Measurements from ENCODE around the gene AAK1.

The AAK1 gene

DNA sequence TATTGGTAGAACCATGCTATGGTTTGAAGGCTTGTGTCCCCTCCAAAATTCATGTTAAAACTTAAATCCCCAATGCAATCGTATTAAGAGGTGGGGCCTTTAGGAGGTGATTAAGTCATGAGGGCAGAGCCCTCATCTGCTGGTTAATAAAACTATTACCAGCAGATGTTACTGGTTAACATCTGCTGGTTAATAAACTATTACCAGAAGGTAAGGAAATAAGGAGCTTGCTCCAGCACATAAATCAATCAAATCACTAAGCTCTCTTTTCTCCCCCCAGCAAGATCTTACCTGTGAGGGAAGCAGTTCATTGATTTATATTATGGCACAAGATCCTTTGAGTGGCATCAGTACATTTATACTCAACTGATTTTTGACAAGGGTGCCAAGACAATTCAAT lies 96.9 kb downstream of the AAK1 start:
- in situ Hi-C loops (cut with MboI; ENCODE audit: low sequenced_read_pairs): no loop called here

DNA sequence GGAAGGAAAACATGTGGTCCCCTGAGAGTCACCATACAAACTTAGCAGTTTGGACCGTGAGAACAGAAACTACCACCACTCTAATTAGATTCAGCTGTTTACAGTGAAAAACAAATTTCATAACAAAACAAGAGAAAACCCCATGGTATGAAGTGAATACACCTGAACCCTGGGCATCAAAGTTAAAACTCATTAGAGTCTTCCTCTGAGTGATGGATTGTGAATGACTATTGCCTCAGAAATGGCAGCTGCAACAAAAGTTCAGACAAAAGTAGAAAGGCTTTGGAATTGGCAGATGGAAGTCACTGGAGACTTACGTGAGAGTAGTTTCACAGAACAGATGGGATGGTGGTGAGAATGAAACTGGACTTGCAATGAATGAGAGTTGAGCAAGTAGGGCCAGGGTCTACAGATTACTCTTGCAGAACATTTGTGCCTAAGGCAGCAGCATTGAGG lies 98.0 kb downstream of the AAK1 start:
- in situ Hi-C loops (cut with MboI; ENCODE audit: low sequenced_read_pairs): no loop called here

DNA sequence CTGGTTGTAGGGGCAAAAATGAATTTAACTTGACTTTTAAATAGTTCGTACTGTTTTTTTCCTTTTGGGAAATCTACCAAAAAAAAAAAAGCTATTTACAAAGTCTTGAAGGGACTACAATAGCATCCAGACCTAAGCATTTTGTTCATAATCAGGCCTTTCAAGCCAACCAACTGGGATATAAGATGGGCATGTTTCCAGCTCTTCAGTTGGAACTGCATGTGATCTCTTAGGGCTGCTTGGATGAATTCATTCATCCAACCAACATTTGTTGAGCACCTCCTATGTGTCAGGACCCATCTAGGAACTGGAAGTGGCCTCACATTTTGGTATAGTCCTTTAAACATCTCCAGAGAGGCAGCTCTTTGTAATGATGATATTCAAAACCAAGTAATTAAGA lies 98.6 kb downstream of the AAK1 start:
- in situ Hi-C loops (cut with MboI; ENCODE audit: low sequenced_read_pairs): no loop called here

DNA sequence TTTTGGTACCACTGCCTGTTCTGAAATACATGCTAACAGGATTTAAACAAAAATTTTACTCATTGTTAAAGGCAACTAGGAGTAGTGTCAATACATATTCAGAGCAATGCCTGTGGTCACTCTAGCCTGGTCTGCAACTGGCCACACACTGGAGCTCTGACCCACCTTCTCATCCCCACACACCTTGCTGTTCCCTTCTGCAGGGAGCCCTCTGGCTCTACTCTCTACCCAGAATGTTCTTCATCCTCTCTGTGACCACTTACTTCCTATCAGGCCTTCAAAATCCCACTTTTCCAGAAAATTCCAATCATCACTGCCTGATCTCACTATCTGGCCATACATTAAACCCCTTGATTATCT lies 104.0 kb downstream of the AAK1 start:
- in situ Hi-C loops (cut with MboI; ENCODE audit: low sequenced_read_pairs): no loop called here

DNA sequence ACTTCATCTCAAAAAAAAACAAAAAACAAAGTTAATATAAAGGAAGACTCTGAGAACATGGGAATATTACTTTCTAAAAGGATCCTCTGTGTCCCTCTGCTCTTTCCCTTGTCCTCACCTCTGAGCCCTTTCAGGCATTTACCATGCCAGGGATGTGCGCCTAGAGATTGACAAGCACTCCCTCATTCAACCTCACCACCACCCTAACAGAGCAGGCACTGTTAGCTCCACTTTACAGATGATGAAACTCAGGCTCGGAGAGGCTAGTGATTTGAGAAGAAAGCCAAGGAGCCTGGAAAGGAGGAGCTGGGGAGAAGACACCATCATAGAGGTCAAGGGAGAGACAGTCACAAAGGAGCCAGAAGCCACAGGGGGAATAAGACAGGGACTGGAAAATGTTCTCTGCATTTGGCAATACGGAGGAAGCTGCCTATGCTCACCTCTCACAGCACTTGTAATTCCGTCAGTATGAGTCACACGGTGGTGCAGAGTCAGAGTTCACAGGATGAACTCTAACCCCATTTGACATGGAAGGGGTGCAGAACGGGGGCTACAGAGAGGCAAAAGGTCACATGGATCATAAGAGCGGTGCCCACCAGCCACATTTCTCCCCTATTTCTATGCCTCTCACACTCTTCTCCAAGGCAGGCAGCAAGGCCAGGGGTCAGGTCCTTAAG lies 104.5 kb downstream of the AAK1 start:
- in situ Hi-C loops (cut with MboI; ENCODE audit: low sequenced_read_pairs): no loop called here

DNA sequence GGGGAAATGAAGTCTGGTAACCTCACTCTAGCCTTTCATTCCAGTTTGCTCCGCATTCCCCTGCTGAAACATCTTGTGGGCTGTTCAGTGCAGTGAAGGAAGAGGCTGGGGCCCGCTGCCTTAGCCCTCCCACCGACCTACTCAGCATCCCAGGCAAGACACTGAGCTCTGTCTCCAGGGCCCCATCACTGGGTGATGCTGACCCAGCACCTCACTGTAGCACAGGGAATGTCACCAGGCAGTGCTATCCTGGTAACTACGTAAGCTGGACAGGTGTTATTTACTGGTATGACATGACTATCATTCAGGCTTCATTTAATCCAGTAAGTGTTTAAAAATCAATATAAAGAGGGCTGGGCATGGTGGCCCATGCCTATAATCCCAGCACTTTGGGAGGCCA lies 105.3 kb downstream of the AAK1 start:
- in situ Hi-C loops (cut with MboI; ENCODE audit: low sequenced_read_pairs): no loop called here

DNA sequence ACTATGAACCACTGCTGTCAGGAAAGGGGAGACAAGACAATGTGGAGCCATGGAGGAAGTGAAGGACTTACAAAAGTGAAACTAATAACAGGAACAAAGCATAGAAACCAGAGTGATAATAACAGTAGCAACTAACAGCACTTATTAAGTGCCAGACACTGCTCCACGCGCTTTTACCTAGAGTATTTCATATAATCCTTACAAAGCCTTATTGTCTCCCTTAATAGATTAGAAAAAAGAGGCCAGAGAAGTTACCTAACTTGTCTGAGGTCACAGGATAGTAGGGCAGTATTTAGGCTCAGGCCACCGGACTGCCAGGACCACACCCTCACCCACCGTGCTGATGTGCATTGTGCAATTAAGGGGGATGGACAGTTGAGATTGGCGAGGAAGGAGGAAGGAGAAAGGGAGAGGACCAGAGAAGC lies 107.7 kb downstream of the AAK1 start:
- in situ Hi-C loops (cut with MboI; ENCODE audit: low sequenced_read_pairs): no loop called here

DNA sequence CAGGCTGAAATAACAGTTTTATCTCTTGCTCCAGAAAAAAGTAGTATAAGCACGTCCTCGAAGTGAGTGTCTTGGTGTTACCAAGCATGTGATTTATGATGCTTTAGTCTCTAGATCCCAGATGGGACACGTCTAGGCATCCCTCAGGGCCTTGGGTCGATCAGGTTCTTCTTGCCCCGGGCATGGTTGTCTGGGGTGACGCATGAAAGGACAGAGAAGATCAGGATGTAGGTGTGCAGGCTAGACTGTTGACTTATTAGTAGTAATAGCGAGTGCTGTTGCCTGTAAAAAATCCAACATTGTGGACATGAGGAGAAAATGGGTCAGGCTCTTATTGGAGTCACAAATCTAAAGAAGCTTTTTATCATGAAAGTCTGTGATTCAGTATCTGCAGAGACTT lies 112.4 kb downstream of the AAK1 start:
- in situ Hi-C loops (cut with MboI; ENCODE audit: low sequenced_read_pairs): no loop called here

DNA sequence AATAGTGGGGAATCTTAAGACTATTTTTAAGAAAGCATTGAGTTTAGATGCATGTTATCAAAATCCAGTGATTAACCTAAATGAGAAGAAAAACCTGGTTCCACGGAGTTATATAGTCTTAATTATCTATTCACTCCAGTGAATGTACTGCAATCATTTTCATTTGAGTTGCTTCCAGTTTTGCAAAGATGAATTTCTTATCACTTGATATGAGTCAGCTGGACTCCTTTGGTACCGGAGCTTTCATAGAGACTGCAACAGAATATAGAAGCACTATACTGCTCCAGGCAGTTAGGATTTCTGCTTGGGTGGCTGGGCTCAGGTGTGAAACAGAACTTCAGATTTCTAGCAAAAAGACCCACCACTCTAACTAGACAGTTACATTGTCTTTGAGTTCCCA lies 114.1 kb downstream of the AAK1 start:
- in situ Hi-C loops (cut with MboI; ENCODE audit: low sequenced_read_pairs): no loop called here

DNA sequence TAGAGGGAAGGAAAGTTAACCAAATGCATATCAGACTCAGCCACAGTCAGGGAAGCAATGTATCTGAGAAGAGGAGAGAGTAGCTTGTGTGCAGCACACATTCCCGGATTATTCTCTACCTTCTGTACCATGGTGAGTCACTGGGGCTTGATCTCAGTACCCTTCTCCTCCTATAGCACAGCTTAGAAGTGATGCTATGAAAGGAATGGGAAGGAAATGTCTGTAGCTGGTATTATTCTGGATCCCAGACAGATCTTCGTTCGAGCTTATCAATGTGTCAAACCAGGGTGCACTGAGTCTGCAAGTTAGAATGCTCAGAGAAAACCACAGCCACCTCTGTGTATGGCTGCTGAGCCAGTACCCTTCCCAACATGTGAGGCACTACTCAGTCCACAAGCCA lies 118.3 kb downstream of the AAK1 start:
- in situ Hi-C loops (cut with MboI; ENCODE audit: low sequenced_read_pairs): no loop called here

DNA sequence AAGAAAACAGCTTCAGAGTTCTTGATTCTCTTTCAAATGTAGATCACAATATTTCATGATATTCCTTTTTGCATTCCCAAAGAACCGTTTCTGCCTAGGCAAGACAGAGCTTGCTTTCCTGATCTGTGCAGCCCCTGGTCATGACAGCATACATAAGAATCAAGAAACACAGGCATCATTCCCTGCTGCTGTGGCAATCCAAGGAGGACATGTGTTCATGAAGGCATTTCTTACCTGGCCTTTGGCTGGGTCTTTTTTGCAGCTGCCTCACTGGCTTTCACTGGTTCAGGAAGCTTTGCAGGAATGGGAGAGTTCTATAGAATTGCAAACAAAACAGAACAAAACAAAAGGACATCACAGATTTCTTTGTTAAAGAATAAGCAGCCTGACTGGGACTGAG lies 118.7 kb downstream of the AAK1 start:
- in situ Hi-C loops (cut with MboI; ENCODE audit: low sequenced_read_pairs): no loop called here

DNA sequence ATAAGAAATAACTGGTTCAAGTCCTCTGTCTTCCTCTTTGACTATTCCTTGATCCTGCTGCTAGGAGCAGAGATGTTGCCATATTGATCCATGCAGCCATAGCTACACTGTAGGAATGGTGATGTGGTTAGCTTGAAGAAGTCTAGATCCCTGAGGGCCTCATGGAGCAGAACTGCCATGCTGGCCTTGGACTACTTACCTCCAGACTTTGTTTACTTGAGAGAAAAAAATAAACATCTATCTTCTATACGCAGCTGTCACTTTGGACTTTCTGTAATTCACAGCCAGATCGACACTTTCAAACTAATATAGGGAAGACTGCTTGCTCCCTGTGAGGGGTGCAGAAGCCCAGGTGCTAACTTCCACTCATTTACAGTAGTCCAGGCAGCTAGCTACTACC lies 121.8 kb downstream of the AAK1 start:
- in situ Hi-C loops (cut with MboI; ENCODE audit: low sequenced_read_pairs): no loop called here

DNA sequence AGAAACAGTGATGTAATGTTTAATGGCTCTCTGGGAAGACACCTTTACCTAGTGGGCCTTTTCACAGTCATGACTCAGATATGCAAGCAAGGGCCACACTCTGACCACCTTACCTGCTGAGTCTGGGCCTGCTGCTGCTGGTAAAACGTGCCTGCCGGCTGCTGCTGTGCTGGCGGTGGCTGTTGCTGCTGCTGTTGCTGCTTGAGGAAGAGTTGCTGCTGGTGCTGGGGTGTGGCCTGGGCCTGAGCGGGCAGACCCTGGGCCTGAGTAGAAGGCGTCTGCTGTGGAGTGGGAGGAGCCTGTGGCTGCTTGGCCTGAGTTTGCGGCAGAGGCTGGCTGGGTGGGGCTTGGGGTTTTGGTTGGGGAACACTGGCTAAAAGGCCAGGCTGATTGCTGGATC lies 124.7 kb downstream of the AAK1 start:
- in situ Hi-C loops (cut with MboI; ENCODE audit: low sequenced_read_pairs): no loop called here

DNA sequence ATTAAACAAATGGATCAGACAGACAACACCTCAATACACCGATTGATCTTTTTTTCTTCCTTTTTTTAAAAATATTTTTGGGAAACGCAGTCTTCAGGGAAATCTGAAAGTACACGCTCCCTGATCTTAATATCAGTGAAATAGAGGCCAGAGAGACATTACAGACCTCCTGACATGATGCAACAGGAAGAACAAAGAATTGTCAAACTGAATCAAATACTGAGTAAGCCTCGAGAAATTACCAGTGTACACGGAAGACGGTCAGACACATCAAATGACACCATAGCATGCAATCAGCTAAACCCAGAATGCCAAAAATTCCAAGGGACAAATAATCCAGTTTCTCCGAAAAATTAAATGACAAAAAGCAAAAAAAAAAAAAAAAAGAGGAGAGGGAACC lies 126.1 kb downstream of the AAK1 start:
- in situ Hi-C loops (cut with MboI; ENCODE audit: low sequenced_read_pairs): no loop called here

DNA sequence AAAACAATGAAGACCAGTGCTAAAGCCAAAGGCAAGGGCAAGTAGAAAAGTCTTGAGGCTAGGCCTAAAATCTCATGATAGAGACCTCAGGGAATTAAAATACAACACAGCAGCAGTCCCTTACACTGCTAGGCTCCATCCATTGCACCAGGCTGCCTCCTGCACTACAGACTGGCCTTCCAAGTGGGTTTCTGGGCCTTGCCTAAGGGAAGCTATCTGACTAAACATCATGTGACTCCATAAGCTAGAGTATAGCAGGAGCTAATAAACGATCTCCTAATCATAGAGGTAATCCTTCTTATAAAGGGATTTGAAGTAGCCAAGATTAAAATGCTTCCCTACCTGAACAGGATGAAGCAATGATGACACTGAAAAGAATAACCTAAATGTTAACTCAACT lies 128.7 kb downstream of the AAK1 start:
- in situ Hi-C loops (cut with MboI; ENCODE audit: low sequenced_read_pairs): no loop called here

DNA sequence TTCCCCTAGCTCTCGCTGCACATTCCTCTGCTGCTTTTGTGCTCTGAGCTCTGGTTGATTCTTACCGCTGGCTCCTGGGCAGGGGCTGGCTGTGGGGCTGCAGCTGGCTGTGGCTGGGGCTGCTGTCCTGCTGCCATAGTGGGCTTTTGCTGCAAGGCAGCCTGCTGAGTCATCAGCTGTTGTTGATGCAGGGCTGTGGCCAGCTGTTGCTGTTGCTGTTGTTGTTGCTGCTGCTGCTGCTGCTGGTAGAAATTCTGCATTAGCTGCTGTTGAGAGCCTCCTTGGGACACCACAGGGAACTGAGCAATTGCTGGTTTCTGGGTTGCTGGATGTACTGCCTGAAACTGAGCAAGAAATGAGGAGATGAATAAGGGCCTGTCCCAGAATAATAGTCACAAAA lies 129.1 kb downstream of the AAK1 start:
- in situ Hi-C loops (cut with MboI; ENCODE audit: low sequenced_read_pairs): no loop called here

DNA sequence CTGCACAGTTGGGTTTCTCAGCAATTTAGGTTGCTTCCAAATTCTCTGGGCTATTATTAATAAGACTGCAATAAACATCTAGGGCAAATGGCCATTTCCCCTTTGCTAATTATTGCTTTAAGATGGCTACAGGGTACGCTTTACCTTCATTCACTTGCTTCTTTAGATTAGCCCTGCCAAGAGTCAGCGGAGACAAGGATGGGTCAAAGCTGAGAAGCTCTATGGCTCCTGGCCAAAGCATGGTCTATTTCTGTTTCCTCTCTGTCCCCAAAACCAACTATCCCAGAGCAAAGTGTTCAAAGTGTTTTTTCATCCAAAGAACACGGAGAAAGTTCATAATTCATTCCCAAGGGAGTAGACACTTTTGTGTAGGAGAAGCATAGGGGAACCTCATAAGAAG lies 131.1 kb downstream of the AAK1 start:
- in situ Hi-C loops (cut with MboI; ENCODE audit: low sequenced_read_pairs): no loop called here

DNA sequence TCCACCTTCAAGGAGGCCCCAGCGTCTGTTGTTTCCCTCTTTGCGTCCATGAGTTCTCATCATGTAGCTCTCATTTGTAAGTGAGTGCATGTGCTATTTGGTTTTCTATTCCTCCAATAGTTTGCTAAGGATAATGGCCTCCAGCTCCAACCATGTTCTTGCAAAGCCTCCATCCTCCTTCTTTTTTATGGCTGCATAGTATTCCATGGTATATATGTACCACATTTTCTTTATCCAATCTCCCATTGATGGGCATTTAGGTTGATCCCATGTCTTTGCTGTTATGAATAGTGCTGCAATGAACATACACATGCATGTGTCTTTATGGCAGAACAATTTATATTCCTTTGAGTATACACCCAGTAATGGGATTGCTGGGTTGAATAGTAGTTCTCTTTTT lies 133.3 kb downstream of the AAK1 start:
- in situ Hi-C loops (cut with MboI; ENCODE audit: low sequenced_read_pairs): no loop called here

DNA sequence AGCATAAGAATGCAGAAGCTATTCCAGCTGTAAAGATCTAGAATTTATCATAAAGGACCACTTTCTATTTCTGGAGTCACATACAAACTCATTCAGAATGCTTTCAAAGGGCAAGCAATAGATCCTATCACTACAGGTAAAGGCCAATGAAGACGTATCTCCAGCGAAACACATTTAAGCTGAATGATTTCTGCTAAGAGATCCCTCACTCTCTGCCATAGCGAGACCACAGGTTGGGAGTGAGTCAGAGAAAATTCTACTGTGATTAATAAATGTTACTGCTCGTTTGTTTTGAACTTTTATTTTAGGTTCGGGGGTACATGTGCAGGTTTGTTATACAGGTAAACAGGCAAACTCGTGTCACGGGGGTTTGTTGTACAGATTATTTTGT lies 133.8 kb downstream of the AAK1 start:
- in situ Hi-C loops (cut with MboI; ENCODE audit: low sequenced_read_pairs): no loop called here

DNA sequence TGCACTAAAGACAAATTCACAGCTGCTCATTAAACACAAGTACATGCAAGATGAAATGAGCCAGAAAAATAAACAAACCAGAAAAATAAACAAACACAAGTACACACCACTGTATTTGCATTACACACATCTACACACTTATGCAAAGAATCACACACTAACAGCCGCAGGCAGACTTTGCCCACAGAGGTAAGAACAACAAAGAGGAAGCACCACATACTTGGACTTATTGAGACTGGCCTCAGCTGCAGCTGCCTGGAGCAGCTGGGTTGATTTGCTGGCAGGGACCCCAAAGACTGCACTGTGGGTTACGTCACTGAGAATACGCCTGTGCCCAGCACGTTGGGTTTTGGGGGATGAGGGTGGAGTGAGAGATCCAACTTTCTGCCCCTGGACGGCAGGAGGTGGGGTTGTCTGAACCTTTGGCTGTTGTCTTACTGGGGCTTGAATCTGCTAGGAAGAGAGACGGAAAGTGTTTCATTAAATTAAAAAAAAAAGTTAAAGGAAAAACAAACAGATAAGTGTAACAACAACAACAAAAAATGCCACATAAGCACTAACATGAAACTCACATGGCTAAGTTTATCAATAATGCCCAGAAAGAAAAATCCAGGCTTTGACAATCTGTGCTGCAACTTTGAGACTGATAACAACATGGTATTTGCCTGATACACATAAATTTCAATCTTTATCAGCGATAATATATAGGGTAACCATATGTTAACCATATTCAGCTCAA lies 134.4 kb downstream of the AAK1 start:
- in situ Hi-C loops (cut with MboI; ENCODE audit: low sequenced_read_pairs): no loop called here

DNA sequence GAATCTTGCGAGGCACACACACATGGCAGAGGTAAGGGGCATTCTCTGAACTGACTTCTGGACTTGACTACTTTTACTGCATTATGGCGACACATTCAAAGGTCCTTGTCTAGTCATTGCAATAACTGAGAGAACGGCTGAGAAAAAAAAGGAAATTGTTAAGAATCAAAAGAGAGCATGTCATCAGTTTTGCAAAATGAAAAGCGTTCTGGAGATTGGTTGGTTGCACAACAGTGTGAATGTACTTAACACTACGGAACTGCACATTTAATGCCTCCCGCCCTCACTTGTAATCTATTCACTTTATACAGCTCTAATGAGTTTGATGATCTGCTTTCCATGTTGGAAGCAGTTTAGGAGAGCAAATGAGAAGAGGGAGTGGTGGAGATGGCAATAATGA lies 137.8 kb downstream of the AAK1 start:
- in situ Hi-C loops (cut with MboI; ENCODE audit: low sequenced_read_pairs): no loop called here

DNA sequence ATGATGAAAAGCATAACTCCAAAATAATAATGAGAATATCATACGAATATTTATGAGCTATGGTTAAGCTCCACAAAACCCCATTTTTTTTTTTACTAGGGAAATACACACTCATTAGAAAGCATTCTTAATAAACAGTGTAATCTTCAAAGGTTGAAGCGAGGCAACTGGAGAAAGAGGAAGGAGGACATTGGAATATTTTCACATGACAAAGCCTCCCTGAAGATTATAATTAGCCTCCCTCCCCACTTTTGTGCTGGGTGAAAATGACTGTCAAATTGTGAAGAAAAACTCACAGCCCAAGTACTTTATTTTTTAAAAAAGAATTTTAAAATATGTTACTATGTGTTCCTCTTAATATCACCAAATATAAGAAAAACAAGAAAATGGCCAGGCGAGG lies 142.2 kb downstream of the AAK1 start:
- in situ Hi-C loops (cut with MboI; ENCODE audit: low sequenced_read_pairs): no loop called here

DNA sequence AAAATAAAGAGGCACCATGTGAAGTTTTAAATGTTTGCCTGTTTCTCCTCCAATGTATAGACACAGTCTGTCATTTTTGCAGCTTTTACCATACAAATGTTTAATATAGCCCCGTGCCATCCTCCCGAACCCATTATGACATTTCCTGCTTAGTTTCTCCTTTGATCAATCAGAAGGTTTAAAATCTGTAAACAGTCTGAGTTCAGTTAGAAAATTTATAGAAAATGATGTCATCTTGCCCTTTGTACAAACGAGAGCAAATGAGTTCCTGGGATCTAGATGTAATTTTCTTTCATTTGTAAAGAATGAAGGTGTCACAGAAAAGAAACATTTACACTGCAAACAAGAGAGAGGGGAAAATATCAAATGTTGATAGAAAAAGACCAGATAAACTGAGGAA lies 143.6 kb downstream of the AAK1 start:
- in situ Hi-C loops (cut with MboI; ENCODE audit: low sequenced_read_pairs): no loop called here
